Duodenal mucosa (tissue), 2 donors: Measurements from ENCODE around the gene PRCC.

ENCODE experiments used
- H3K27ac ChIP-seq: one replicate; pipeline ENCODE4 v1.7.0; 2013; ENCODE audit warnings: low read depth, low read length
- H3K27me3 ChIP-seq, 2 donors: one replicate each; pipeline ENCODE4 v1.7.0; 2013; ENCODE audit warnings: low read length in 2 of 2, control low read depth in 1 of 2; ENCODE audit not compliant: insufficient read depth in 2 of 2, control insufficient read depth in 1 of 2
- H3K36me3 ChIP-seq, 2 donors: one replicate each; pipeline ENCODE4 v1.7.0; 2013; ENCODE audit warnings: low read length in 2 of 2, control low read depth in 1 of 2; ENCODE audit not compliant: insufficient read depth in 2 of 2, control insufficient read depth in 1 of 2
- H3K4me1 ChIP-seq, 2 donors: one replicate each; pipeline ENCODE4 v1.7.0; 2013; ENCODE audit warnings: low read length in 2 of 2, control low read depth in 1 of 2; ENCODE audit not compliant: insufficient read depth in 2 of 2, control insufficient read depth in 1 of 2
- H3K4me3 ChIP-seq, 2 donors: one replicate each; pipeline ENCODE4 v1.7.0; 2013; ENCODE audit warnings: low read length in 2 of 2, low read depth in 1 of 2
- H3K9ac ChIP-seq, 2 donors: one replicate each; pipeline ENCODE4 v1.7.0; 2013; ENCODE audit warnings: low read length in 2 of 2, low read depth in 1 of 2
- H3K9me3 ChIP-seq, 2 donors: one replicate each; pipeline ENCODE4 v1.7.0; 2013; ENCODE audit warnings: low read length in 2 of 2, control low read depth in 1 of 2; ENCODE audit not compliant: control insufficient read depth in 1 of 2

PRCC gene

DNA sequence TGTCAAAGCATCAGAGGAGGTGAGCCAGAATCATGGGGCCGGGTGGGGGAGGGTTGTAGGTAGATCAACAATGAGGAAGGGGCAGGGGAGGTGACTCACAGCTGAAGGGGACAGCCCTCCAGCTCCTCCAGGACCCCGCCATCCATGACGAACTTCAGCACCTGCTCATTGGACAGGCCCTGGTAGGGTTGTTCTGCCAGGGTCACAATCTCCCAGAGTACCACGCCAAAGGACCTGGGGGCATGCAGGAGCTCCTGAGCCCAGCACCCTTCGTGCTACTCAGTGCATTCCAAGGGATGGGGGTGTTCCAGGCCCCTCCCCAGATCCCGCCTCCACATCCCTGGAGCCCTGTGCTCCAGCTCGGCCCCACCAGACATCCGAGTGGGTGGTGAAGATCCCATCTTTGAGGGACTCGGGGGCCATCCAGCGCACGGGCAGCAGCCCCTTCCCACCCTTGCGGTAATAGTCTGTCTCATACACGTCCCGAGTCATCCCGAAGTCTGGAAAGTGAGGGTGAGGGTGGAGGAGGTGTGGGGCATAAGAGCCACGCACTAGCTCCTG lies 74.0 kb downstream of the PRCC start:
- no peaks in the 10 kb centered on the region for H3K9me3 ChIP-seq
- H3K36me3 ChIP-seq, result no peaks in the 10 kb centered on the region
- no peaks in the 10 kb centered on the region for H3K4me1 ChIP-seq
- H3K9ac ChIP-seq, result no peak overlapping the region
- no peak overlapping the region for H3K27ac ChIP-seq
- no peak overlapping the region for H3K4me3 ChIP-seq
- peaks cover 54 to 57% of the 10 kb centered on the region in 2 donors for H3K27me3 ChIP-seq

DNA sequence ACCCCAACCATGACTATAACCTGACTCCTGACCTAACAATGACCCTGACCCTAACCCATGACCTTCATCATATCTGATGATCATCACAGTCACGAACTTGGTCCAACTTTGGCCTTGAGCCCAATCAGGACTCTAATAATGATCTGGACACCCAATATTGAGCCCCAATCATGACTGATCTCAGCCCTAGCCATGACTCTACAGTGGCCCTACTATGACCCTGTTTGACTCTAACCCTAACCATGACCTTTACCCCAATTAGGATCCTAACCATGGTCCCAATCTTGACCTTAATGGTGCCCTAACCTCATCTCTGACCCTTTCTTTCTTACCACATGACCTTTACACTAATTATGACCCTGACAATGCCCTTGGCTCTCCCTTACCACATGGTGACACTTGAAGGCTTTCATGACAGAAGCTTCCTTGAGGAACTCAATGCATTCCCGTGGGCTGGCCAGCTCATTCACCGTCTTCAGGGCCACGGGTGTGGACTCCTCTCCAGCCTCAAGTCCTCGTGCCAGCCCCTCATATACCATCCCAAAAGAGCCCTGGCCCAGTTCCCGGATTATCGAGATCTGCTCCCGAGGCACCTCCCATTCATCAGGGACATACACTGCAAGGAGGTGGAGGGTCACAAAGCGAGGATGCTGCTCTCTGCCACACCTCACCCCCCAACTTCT lies 75.4 kb downstream of the PRCC start:
- Histone ChIP-seq H3K36me3 (no peaks in the 10 kb centered on the region), H3K27ac (no peak overlapping the region), H3K9me3 (no peaks in the 10 kb centered on the region), H3K4me3 (no peak overlapping the region), H3K9ac (no peak overlapping the region), H3K4me1 (no peaks in the 10 kb centered on the region), H3K27me3 (peaks cover 56 to 60% of the 10 kb centered on the region in 2 donors)

DNA sequence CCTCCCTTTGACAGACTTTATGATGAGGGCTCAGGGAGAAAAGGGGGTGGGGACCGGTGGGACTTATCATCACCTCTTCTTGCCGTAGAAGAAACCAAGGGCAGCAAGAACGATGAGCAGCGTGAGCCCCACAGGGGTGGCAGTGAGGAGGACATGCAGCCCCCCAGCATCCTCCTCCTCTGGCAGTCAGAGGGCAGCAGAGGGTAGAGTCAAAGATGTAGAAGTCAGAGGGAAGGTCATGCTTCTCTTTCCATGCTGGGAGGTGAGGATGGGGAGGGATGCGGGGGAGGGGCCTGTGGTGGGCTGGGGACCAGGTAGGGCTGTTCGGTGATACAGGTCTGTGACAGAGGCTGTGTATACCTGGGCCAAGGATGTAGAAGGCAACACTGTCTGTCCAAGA lies 76.8 kb downstream of the PRCC start:
- no peaks in the 10 kb centered on the region for H3K9me3 ChIP-seq
- no peak overlapping the region for H3K9ac ChIP-seq
- peaks cover 64 to 67% of the 10 kb centered on the region in 2 donors for H3K27me3 ChIP-seq
- no peak overlapping the region for H3K4me3 ChIP-seq
- H3K36me3 ChIP-seq, result no peaks in the 10 kb centered on the region
- H3K4me1 ChIP-seq, result peaks cover 0 to 4% of the 10 kb centered on the region in 2 donors
- H3K27ac ChIP-seq, result no peak overlapping the region

DNA sequence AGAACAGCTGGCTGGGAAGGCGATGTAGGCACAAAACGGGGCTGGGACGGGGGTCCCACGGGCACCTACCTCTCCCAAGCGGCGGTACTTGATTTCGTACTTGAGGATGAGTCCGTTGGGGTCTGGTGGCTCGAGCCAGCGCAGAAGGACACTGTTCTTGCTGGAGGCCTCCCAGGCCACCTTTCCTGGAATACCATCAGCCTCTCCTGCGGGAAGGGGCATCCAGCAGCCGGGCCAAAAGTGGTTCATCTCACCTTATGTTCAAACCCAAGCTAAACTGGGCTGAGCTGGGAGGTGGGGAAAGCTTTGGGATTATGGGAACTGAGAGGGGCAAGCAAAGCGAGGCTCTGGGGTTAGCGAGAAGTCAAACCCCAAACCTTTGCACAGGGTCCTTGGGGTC lies 77.3 kb downstream of the PRCC start:
- Histone ChIP-seq H3K27me3 (peaks cover 65 to 70% of the 10 kb centered on the region in 2 donors), H3K9ac (no peak overlapping the region)

DNA sequence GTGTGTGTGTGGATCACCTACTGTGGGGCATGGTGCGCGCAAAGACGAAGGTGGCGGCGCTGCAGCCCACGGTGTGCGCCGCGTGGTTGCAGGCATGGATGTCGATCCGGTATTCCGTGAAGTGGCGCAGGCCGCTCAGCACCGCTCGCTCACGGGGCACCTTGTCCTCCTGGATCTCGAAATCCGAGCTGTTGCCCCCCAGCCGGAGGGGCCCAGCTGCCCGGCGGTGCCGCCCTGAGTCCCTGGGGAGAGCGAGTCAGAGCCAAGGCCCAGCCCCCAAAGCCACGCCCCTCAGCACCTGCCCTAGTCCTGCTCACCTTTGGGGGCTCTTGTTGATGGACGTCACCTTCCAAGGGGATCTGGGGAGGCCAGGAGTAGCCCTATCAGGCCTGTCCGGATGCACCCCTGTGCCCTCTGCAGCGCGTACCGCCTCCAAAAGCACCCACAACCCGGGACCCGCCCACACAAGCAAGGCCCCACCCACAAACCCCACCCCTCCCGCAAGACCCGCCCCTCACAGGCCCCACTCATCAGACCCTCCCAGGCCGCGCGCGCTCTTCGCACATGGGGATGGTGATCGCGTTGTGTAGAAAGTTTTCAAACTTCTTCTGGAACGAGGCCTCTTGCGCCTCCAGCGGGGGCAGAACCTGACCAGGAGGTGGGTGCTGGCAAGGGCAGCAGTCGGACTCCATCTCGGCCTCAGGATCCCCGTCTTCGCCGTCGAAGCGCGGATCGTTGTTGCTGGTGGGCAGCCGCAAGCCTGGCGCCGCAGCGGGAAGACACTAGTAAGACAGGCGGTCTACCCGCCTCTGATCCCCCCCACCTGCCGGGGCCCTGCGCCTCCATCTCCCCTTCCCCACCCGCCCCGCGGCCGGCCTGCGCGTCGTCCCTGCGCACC lies 78.0 kb downstream of the PRCC start:
- peaks cover 0 to 4% of the 10 kb centered on the region in 2 donors for H3K4me1 ChIP-seq
- H3K4me3 ChIP-seq, result no peak overlapping the region
- no peak overlapping the region for H3K9ac ChIP-seq
- no peaks in the 10 kb centered on the region for H3K9me3 ChIP-seq
- H3K27ac ChIP-seq, result no peak overlapping the region
- peaks cover 66 to 70% of the 10 kb centered on the region in 2 donors for H3K27me3 ChIP-seq
- H3K36me3 ChIP-seq, result no peaks in the 10 kb centered on the region

More for the DNA sequence above, 77.3 kb downstream of the PRCC start:
- Histone ChIP-seq H3K4me3 (no peak overlapping the region), H3K9me3 (no peaks in the 10 kb centered on the region), H3K4me1 (peaks cover 0 to 4% of the 10 kb centered on the region in 2 donors), H3K27ac (no peak overlapping the region), H3K36me3 (no peaks in the 10 kb centered on the region)

DNA sequence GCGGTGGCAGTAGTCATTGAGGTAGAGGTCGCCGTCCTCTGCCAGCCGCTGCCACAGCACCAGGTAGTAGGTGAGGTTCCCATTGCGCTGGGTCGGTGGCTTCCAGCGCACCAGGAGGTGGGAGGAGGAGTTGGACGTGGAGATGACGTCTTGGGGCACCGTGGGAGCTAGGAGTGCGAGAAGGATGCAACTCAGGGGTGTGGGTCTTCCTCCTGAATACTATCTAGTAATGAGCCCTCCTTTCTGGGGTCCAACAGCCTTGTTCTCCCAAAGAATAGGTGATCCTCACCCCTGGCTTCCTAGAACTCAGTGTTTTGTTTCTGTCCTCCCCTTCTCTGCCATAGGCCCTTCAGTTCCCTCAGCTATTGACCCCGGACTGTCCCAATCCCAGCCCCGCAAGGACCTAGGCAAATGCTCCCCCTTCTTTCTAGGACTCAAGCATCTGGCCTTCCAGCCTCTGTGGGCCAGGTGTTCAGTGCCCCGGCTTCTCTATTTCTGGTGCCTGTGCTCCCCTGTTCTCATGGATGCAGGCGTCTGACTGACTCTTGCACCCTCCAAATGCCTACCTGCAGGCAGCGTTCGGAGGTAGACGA lies 78.7 kb downstream of the PRCC start:
- Histone ChIP-seq H3K27me3 (peaks cover 61 to 70% of the 10 kb centered on the region in 2 donors), H3K36me3 (no peaks in the 10 kb centered on the region), H3K27ac (no peak overlapping the region), H3K4me1 (peaks cover 0 to 4% of the 10 kb centered on the region in 2 donors), H3K4me3 (no peak overlapping the region), H3K9ac (no peak overlapping the region), H3K9me3 (no peaks in the 10 kb centered on the region)

DNA sequence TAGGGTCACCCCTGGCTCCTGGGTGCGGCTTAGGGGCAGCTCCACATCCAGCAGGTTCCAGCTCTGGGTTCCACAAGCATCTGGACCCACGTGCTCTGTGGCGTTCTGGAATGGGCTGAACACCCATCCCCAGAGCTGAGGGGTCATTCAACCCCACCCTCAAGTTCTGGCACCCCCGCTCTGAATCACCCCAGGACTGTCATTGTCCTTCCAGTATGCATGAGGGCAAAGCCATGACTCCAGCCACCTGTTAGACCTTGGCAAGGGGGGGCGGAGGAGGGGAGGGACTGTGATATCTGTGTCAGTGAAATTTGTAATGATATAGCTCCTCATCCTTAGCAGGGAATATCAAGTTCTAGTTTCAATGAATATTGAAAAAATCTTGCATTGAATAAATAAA lies 79.3 kb downstream of the PRCC start:
- peaks cover 57 to 69% of the 10 kb centered on the region in 2 donors for H3K27me3 ChIP-seq

DNA sequence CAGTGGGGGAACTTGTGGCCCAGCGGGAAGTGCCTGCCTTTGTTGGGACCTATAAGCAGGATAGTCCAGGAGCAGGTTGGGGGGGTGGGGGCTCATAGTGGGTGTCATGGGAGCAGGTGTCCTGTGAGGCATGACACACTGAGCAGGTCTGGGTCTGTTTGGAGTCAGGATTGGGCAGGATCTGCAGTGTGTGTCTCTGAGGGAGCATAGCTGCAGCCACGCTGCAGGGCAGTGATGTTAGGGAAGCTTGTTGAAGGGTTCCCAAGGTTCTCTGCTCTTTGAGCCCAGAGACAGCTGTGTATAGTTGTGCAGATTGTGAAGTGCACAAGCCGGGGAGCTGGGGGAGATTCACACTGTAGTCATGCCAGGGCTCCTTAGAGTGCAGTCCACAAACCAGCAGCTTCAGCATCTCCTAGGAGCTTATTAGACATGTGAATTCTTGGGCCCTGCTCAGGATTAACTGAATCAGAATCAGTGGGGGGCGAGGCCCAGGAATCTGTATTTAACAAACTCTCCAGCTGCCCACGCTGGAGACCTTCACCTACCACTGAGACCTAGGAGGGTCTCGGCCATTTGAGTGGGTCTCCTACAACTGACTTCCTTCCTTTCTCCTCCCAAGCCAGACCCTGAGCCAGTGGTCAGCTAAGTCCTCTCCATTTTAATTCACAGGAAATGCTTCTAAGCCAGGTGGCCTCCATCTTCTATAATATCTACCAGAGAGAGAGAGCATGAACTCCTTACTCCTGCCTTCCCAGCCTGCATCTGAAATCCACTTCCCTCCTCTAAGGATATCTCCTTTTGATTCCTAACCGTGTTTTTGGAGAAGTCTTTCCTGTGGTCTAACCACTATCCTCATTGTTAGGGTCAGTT lies 80.5 kb downstream of the PRCC start:
- no peaks in the 10 kb centered on the region for H3K9me3 ChIP-seq

More for the DNA sequence above, 79.3 kb downstream of the PRCC start:
- H3K4me1 ChIP-seq, result peaks cover 0 to 4% of the 10 kb centered on the region in 2 donors
- H3K4me3 ChIP-seq, result no peak overlapping the region
- H3K36me3 ChIP-seq, result no peaks in the 10 kb centered on the region
- no peak overlapping the region for H3K9ac ChIP-seq
- H3K9me3 ChIP-seq, result no peaks in the 10 kb centered on the region
- no peak overlapping the region for H3K27ac ChIP-seq

DNA sequence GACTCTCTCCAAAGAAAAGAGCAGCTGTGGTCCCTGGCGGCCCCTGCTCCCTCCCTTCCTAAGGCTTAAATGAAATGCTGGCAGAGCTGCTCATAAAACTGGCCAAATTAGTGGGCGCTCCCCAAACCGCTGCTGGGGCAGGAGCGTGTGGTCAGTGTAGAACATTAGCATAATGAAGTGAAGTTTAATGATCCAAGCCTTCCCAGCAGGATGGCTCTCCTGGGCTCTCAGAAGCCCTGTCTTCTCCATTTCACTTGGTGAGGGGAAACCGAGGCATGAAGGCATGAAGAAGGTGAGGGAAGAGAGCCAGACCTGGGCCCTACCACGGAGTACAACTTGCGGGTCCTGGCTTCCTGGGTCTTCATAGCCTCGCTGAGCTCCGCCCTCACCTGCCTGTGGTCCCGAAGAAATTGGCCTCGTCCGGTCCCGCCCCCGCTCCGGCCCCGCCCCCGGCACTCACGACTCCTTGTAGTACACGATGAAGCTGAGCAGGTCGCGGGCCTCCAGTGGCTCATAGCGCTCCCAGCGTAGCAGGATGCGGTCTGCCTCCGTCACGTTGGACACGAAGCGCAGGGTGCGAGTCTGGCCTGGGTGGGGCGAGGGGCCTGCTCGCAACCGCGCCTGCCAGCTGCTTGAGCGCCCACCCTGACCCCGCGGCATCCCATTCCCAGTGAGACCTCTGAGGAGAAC lies 81.3 kb downstream of the PRCC start:
- no peak overlapping the region for H3K9ac ChIP-seq
- H3K27ac ChIP-seq, result no peak overlapping the region
- H3K36me3 ChIP-seq, result no peaks in the 10 kb centered on the region
- H3K9me3 ChIP-seq, result no peaks in the 10 kb centered on the region
- peaks cover 0 to 4% of the 10 kb centered on the region in 2 donors for H3K4me1 ChIP-seq
- H3K4me3 ChIP-seq, result no peak overlapping the region
- peaks cover 41 to 68% of the 10 kb centered on the region in 2 donors for H3K27me3 ChIP-seq

More for the DNA sequence above, 80.5 kb downstream of the PRCC start:
- no peak overlapping the region for H3K27ac ChIP-seq
- peaks cover 0 to 4% of the 10 kb centered on the region in 2 donors for H3K4me1 ChIP-seq
- no peak overlapping the region for H3K4me3 ChIP-seq
- no peaks in the 10 kb centered on the region for H3K36me3 ChIP-seq
- H3K9ac ChIP-seq, result no peak overlapping the region
- peaks cover 49 to 68% of the 10 kb centered on the region in 2 donors for H3K27me3 ChIP-seq
